HG03378 (cell line): ENCODE data around the gene PRPF40B.

ENCODE experiments used
- ATAC-seq: cut with Tn5 transposase; IDR thresholded peaks from one replicate; pipeline ENCODE4 v1.9.1; 2021; ENCODE audit warnings: mild to moderate bottlenecking, moderate library complexity; ENCODE audit not compliant: unreplicated experiment

The PRPF40B gene

GRCh38 chr12:49635036-49635435, 11.7 kb downstream of the PRPF40B start:
- ATAC-seq = no peak

- ATAC-seq = no peak
Measured at GRCh38 chr12:49635656-49636055, 12.3 kb downstream of the PRPF40B start.

- no peak for ATAC-seq
Measured at GRCh38 chr12:49636574-49636973, 13.2 kb downstream of the PRPF40B start.

GRCh38 chr12:49636979-49637755, 13.8 kb downstream of the PRPF40B start:
- ATAC-seq = no peak

- no peak for ATAC-seq
Measured at GRCh38 chr12:49641748-49642369, 18.5 kb downstream of the PRPF40B start.

GRCh38 chr12:49642370-49642802, 19.0 kb downstream of the PRPF40B start:
- ATAC-seq = no peak

- no peak for ATAC-seq
Measured at GRCh38 chr12:49643135-49643534, 19.8 kb downstream of the PRPF40B start.

- ATAC-seq = no peak
Measured at GRCh38 chr12:49643961-49644619, 20.7 kb downstream of the PRPF40B start.

GRCh38 chr12:49644620-49644994, 21.2 kb downstream of the PRPF40B start:
- ATAC-seq = no peak

GRCh38 chr12:49645146-49646039, 22.0 kb downstream of the PRPF40B start:
- no peak for ATAC-seq

GRCh38 chr12:49646331-49646830, 23.0 kb downstream of the PRPF40B start:
- no peak for ATAC-seq

GRCh38 chr12:49646871-49647654, 23.7 kb downstream of the PRPF40B start:
- ATAC-seq = no peak

- no peak for ATAC-seq
Measured at GRCh38 chr12:49647827-49648711, 24.7 kb downstream of the PRPF40B start.

GRCh38 chr12:49648712-49649003, 25.3 kb downstream of the PRPF40B start:
- ATAC-seq = no peak

GRCh38 chr12:49649445-49649844, 26.1 kb downstream of the PRPF40B start:
- no peak for ATAC-seq

GRCh38 chr12:49649892-49650291, 26.5 kb downstream of the PRPF40B start:
- no peak for ATAC-seq

GRCh38 chr12:49651855-49652254, 28.5 kb downstream of the PRPF40B start:
- ATAC-seq = no peak

- no peak for ATAC-seq
Measured at GRCh38 chr12:49652921-49653520, 29.7 kb downstream of the PRPF40B start.

- ATAC-seq = no peak
Measured at GRCh38 chr12:49654715-49655114, 31.4 kb downstream of the PRPF40B start.
